Measurements from ENCODE around the gene AK5.
"Not testable (repeated sequence)": the region's sequence is repeated elsewhere in the genome, so short reads cannot be mapped to it uniquely, and the experiment has no call there.

Gene AK5

GRCh38 chr1:77405186-77405585, 123.4 kb downstream of the AK5 start:
- DNase-seq (ENCODE audit: low read depth) = no peak
- no peak overlapping the region for H3K4me3 ChIP-seq (ENCODE audit: control insufficient read depth, low read depth, low read length)
- TF ChIP-seq CTCF (conservative IDR thresholded peaks at IDR 0.05; ENCODE audit: control insufficient read depth, insufficient read depth, low read depth, low read length) = no peak

- DNase-seq (ENCODE audit: low read depth) = no peak
- no peak for TF ChIP-seq CTCF (conservative IDR thresholded peaks at IDR 0.05; ENCODE audit: control insufficient read depth, insufficient read depth, low read depth, low read length)
- H3K4me3 ChIP-seq (ENCODE audit: control insufficient read depth, low read depth, low read length) = no peak overlapping the region
Measured at GRCh38 chr1:77406661-77407060, 124.8 kb downstream of the AK5 start.

- H3K4me3 ChIP-seq (ENCODE audit: control insufficient read depth, low read depth, low read length) = no peak overlapping the region
- TF ChIP-seq CTCF (conservative IDR thresholded peaks at IDR 0.05; ENCODE audit: control insufficient read depth, insufficient read depth, low read depth, low read length) = no peak
- DNase-seq (ENCODE audit: low read depth) = peak; percentile 40
Measured at GRCh38 chr1:77407738-77408375, 126.0 kb downstream of the AK5 start.

GRCh38 chr1:77408933-77409332, 127.1 kb downstream of the AK5 start:
- H3K4me3 ChIP-seq (ENCODE audit: control insufficient read depth, low read depth, low read length); DNase-seq (ENCODE audit: low read depth): not testable (repeated sequence)

GRCh38 chr1:77412069-77412819, 130.4 kb downstream of the AK5 start:
- peak; percentile 74 for DNase-seq (ENCODE audit: low read depth)
- no peak overlapping the region for H3K4me3 ChIP-seq (ENCODE audit: control insufficient read depth, low read depth, low read length)

GRCh38 chr1:77412820-77413530, 131.2 kb downstream of the AK5 start:
- no peak overlapping the region for H3K4me3 ChIP-seq (ENCODE audit: control insufficient read depth, low read depth, low read length)
- no peak for DNase-seq (ENCODE audit: low read depth)
- no peak for TF ChIP-seq CTCF (conservative IDR thresholded peaks at IDR 0.05; ENCODE audit: control insufficient read depth, insufficient read depth, low read depth, low read length)

More at GRCh38 chr1:77412069-77412819, 130.4 kb downstream of the AK5 start:
- TF ChIP-seq CTCF (conservative IDR thresholded peaks at IDR 0.05; ENCODE audit: control insufficient read depth, insufficient read depth, low read depth, low read length) = no peak

All from fibroblast of mammary gland (primary cell).